Gastrocnemius medialis (tissue), 4 donors: ENCODE data around the gene CMKLR1.

Experiments used
- POLR2A ChIP-seq, 2 donors: fragments of 450-650 bp; IDR thresholded peaks; one replicate each; pipeline ENCODE4 v1.6.1; 2017; ENCODE audit warnings: antibody characterized with exemption in 2 of 2, mild to moderate bottlenecking in 2 of 2, moderate library complexity in 2 of 2
- TF ChIP-seq, protein P1 (sequence below), 5 experiments: fragments of 450-650 bp in 3 of 5; fragments of 200-600 bp in 2 of 5; sonication (generic) in 2 of 5; IDR thresholded peaks in 4 of 5; conservative IDR thresholded peaks in 1 of 5; 1 replicate in 4 of 5; 2 replicates in 1 of 5; pipeline ENCODE4 v1.5.1; 2016 to 2019; ENCODE audit warnings: antibody characterized with exemption in 5 of 5, mild to moderate bottlenecking in 3 of 5, moderate library complexity in 3 of 5

DNA sequence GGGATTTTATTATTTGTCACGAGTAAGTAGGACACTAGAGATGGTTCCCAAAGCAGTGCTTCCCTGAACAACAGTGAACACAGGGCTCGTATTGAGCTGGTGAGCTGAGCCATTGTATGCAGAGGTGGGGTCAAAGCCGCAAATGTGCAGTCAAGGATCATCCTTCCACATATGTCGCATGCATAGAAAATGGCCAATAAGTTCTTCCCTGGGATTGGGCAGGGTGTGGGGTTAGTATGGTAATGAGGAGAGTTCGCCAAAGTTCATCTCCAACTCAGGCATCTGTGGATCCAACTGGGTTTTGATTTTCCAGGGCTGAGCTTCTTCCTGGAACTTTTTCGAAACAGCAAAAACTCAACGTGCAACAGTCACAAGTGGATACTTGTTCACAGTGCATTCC is 86.6 kb downstream of the CMKLR1 start:
- TF ChIP-seq, protein P1, sequence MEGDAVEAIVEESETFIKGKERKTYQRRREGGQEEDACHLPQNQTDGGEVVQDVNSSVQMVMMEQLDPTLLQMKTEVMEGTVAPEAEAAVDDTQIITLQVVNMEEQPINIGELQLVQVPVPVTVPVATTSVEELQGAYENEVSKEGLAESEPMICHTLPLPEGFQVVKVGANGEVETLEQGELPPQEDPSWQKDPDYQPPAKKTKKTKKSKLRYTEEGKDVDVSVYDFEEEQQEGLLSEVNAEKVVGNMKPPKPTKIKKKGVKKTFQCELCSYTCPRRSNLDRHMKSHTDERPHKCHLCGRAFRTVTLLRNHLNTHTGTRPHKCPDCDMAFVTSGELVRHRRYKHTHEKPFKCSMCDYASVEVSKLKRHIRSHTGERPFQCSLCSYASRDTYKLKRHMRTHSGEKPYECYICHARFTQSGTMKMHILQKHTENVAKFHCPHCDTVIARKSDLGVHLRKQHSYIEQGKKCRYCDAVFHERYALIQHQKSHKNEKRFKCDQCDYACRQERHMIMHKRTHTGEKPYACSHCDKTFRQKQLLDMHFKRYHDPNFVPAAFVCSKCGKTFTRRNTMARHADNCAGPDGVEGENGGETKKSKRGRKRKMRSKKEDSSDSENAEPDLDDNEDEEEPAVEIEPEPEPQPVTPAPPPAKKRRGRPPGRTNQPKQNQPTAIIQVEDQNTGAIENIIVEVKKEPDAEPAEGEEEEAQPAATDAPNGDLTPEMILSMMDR (IDR thresholded peaks at IDR 0.05 in 4 of 5, conservative IDR thresholded peaks at IDR 0.05 in 1 of 5): no peak
- TF ChIP-seq POLR2A (IDR thresholded peaks at IDR 0.05): no peak
